Endothelial cell of umbilical vein (primary cell): Measurements from ENCODE around the gene TMEM89. TPM values are rescaled to one million over a fixed set of nuclear protein-coding genes. Genes with fewer than 3 reads are reported as not detected.

ENCODE experiments used
- BruUV-seq: library from RNA; stranded (reverse); fragments of 400-500 nt; replicated peaks from 2 replicates; lab custom pipeline; 2021; lab: Mats Ljungman, UMichigan
- CTCF ChIA-PET: fragments of 300-600, 350-600 bp; sonication (Branson Sonifier 250); formaldehyde crosslinking; loops from one replicate; lab custom pipeline; 2021; ENCODE audit warnings: antibody characterized with exemption, inconsistent platforms; lab: Charles Lee
- POLR2A ChIA-PET: fragments of 300-600, 350-600 bp; sonication (Branson Sonifier 250); formaldehyde crosslinking; loops from one replicate; lab custom pipeline; 2021; ENCODE audit warnings: antibody characterized with exemption, inconsistent platforms; lab: Charles Lee
- DNase-seq: peaks from one replicate; pipeline ENCODE4 v3.0.0-alpha.2; 2011; ENCODE audit warnings: low read depth, low spot score
- FAIRE-seq: peaks from 2 replicates; lab custom pipeline; 2011; peaks lifted over from hg19 to GRCh38; lab: Jason Lieb, UNC
- H2AFZ ChIP-seq: 2 replicates; pipeline ENCODE4 v1.6.0; 2012; ENCODE audit warnings: low read depth, low read length, control low read depth, inconsistent platforms
- H3K27ac ChIP-seq: 2 replicates; pipeline ENCODE4 v1.5.1; 2011; ENCODE audit warnings: low read depth, mild to moderate bottlenecking, control low read depth, low read length, moderate library complexity; ENCODE audit not compliant: insufficient read depth
- H3K27me3 ChIP-seq, 2 experiments: 2 replicates each; pipeline versions ENCODE4 v1.6.0 to v1.6.1; 2011; ENCODE audit warnings: low read length in 2 of 2, mixed read lengths in 1 of 2; ENCODE audit not compliant: control insufficient read depth in 2 of 2, insufficient read depth in 2 of 2
- H3K36me3 ChIP-seq, 2 experiments: 2 replicates in 1 of 2; 3 replicates in 1 of 2; pipeline ENCODE4 v1.5.1; 2011; ENCODE audit warnings: low read length in 2 of 2, mild to moderate bottlenecking in 1 of 2, moderate library complexity in 1 of 2; ENCODE audit not compliant: control insufficient read depth in 2 of 2, insufficient read depth in 2 of 2; ENCODE audit errors: extremely low read depth in 1 of 2
- H3K4me1 ChIP-seq: 3 replicates; pipeline ENCODE4 v1.5.1; 2011; ENCODE audit warnings: mild to moderate bottlenecking, low read length; ENCODE audit not compliant: control insufficient read depth, insufficient read depth; ENCODE audit errors: extremely low read depth
- H3K4me2 ChIP-seq: 2 replicates; pipeline ENCODE4 v1.6.1; 2011; ENCODE audit warnings: low read length, control low read depth, mixed read lengths; ENCODE audit not compliant: insufficient read depth
- H3K4me3 ChIP-seq, 3 experiments: fragments of 200-600 bp in 1 of 3; sonication (generic), shearing (Covaris generic) in 1 of 3; replicated peaks in 1 of 3; 2 replicates each; pipeline ENCODE4 v1.5.1; 2011 to 2016; ENCODE audit warnings: control low read depth in 3 of 3, low read length in 3 of 3, mild to moderate bottlenecking in 2 of 3, inconsistent platforms in 1 of 3, low read depth in 1 of 3, moderate library complexity in 1 of 3; ENCODE audit not compliant: insufficient read depth in 1 of 3
- H3K79me2 ChIP-seq: 2 replicates; pipeline ENCODE4 v1.6.0; 2012; ENCODE audit warnings: low read length, inconsistent platforms; ENCODE audit not compliant: control insufficient read depth, insufficient read depth
- H3K9ac ChIP-seq: replicated peaks from 2 replicates; pipeline ENCODE3; 2011; ENCODE audit warnings: low read length, control low read depth; ENCODE audit not compliant: insufficient read depth; ENCODE audit errors: extremely low read depth
- H3K9me1 ChIP-seq: replicated peaks from 3 replicates; pipeline ENCODE4 v1.6.0; 2011; ENCODE audit warnings: mild to moderate bottlenecking, low read length; ENCODE audit not compliant: control insufficient read depth, insufficient read depth; ENCODE audit errors: extremely low read depth
- H3K9me3 ChIP-seq: replicated peaks from 2 replicates; pipeline ENCODE4 v1.5.1; 2012; ENCODE audit warnings: low read length, inconsistent platforms; ENCODE audit not compliant: control insufficient read depth, insufficient read depth
- H4K20me1 ChIP-seq: replicated peaks from 2 replicates; pipeline ENCODE3; 2011; ENCODE audit warnings: mild to moderate bottlenecking, low read length; ENCODE audit not compliant: control insufficient read depth, insufficient read depth; ENCODE audit errors: extremely low read depth
- EZH2 ChIP-seq: IDR thresholded peaks from 2 replicates; pipeline ENCODE4 v1.6.1; 2012; ENCODE audit warnings: borderline replicate concordance, low read depth, mild to moderate bottlenecking, moderate library complexity, low read length, inconsistent platforms; ENCODE audit not compliant: severe bottlenecking
- FOS ChIP-seq: IDR thresholded peaks from 2 replicates; pipeline ENCODE4 v1.6.1; 2011; ENCODE audit warnings: mild to moderate bottlenecking, low read length, moderate library complexity, borderline replicate concordance; ENCODE audit not compliant: insufficient read depth
- GATA2 ChIP-seq: IDR thresholded peaks from 2 replicates; pipeline ENCODE4 v1.7.0; 2011; ENCODE audit warnings: low read depth, mild to moderate bottlenecking, moderate library complexity, mixed read lengths, low read length; ENCODE audit not compliant: insufficient read length, insufficient read depth
- JUN ChIP-seq: IDR thresholded peaks from 2 replicates; pipeline ENCODE4 v1.6.1; 2011; ENCODE audit warnings: borderline replicate concordance, low read depth; ENCODE audit not compliant: insufficient read length, insufficient read depth
- MAX ChIP-seq: IDR thresholded peaks from 2 replicates; pipeline ENCODE4 v1.6.1; 2011; ENCODE audit not compliant: insufficient read depth, insufficient read length
- MYC ChIP-seq: IDR thresholded peaks from one replicate; pipeline ENCODE4 v1.6.1; 2011; ENCODE audit warnings: mild to moderate bottlenecking, low read depth, low read length
- POLR2A ChIP-seq: IDR thresholded peaks from 2 replicates; pipeline ENCODE4 v1.6.1; 2012; ENCODE audit warnings: low read depth, mild to moderate bottlenecking, control low read depth, low read length
- POLR2AphosphoS5 ChIP-seq: IDR thresholded peaks from 2 replicates; pipeline ENCODE4 v1.6.1; 2012; ENCODE audit warnings: low read depth, mild to moderate bottlenecking, control low read depth, low read length, moderate library complexity; ENCODE audit not compliant: insufficient read depth
- dilution Hi-C: fragments of 300-500 bp; cut with MboI; formaldehyde crosslinking; loops from one replicate; pipeline ENCODE4 v1.15.0; 2019; ENCODE audit warnings: low sequenced_read_pairs; ENCODE audit not compliant: extremely low pct_ligation_motif_present
- intact Hi-C: fragments of 100-400 bp; cut with micrococcal nuclease; formaldehyde crosslinking; loops from one replicate; pipeline ENCODE4 v1.10.0; 2022
- polyA plus RNA-seq, 4 experiments: library from polyadenylated mRNA; depleted of rRNA in 3 of 4; stranded (reverse) in 3 of 4; unstranded in 1 of 4; fragments of >200 nt; gene quantifications; 2 replicates each; pipeline versions ENCODE4 v1.2.1 to v1.2.3, GENCODE V29; 2011 to 2012; ENCODE audit warnings: missing spikeins in 1 of 4
- total RNA-seq: library from RNA; stranded (reverse); gene quantifications from 2 replicates; pipeline ENCODE4 v1.2.3, GENCODE V29; 2021
- TF ChIP-seq, protein P1 (sequence below), 2 donors: IDR thresholded peaks; 1 replicate in 1 of 2; 2 replicates in 1 of 2; pipeline ENCODE4 v1.5.1; 2011; ENCODE audit warnings: low read length in 2 of 2, mild to moderate bottlenecking in 2 of 2, moderate library complexity in 2 of 2, control low read depth in 1 of 2, inconsistent platforms in 1 of 2, low read depth in 1 of 2; ENCODE audit not compliant: insufficient read depth in 1 of 2; ENCODE audit errors: extremely low read depth in 1 of 2

Gene TMEM89
- total and polyA plus RNA-seq, 2 donors (not counting 3 experiments of a cell fraction or from before 2014, with no cell fraction given): not detected

- dilution Hi-C loops: no loop called here
- intact Hi-C loops: no loop called here
- H3K79me2 ChIP-seq: no peaks in the 10 kb centered on the region
- DNase-seq: no peak
- no peaks in the 10 kb centered on the region for H3K27me3 ChIP-seq
- H2AFZ ChIP-seq: no peak overlapping the region
- no peak overlapping the region for H3K4me3 ChIP-seq
- peaks cover 0 to 34% of the 10 kb centered on the region in 2 experiments for H3K36me3 ChIP-seq
- H3K9me1 ChIP-seq: no peaks in the 10 kb centered on the region
- no peak overlapping the region for H3K9ac ChIP-seq
- no peaks in the 10 kb centered on the region for H4K20me1 ChIP-seq
- BruUV-seq: no TSS peak
- H3K9me3 ChIP-seq: no peaks in the 10 kb centered on the region
- ChIA-PET POLR2A (no interaction called here), CTCF (no interaction called here)
- no peak overlapping the region for H3K4me2 ChIP-seq
- no peak for FAIRE-seq
- no peak overlapping the region for H3K27ac ChIP-seq
- TF ChIP-seq MYC (no peak), JUN (no peak), MAX (no peak), GATA2 (no peak), POLR2A (no peak)
- H3K4me1 ChIP-seq: peaks cover 16% of the 10 kb centered on the region
These were observed 10.2 kb upstream of the TMEM89 start for GRCh38 chr3:48631516-48632448.

GRCh38 chr3:48630833-48631232, 9.3 kb upstream of the TMEM89 start:
- ChIA-PET POLR2A (no interaction called here), CTCF (no interaction called here)
- H3K9ac ChIP-seq: no peak overlapping the region
- DNase-seq: no peak
- peaks cover 0 to 41% of the 10 kb centered on the region in 2 experiments for H3K36me3 ChIP-seq
- H2AFZ ChIP-seq: no peak overlapping the region
- no peaks in the 10 kb centered on the region for H4K20me1 ChIP-seq
- H3K27me3 ChIP-seq: no peaks in the 10 kb centered on the region
- no peaks in the 10 kb centered on the region for H3K9me3 ChIP-seq
- H3K4me1 ChIP-seq: peaks cover 6% of the 10 kb centered on the region
- H3K79me2 ChIP-seq: no peaks in the 10 kb centered on the region
- intact Hi-C loops: no loop called here
- no TSS peak for BruUV-seq
- no peaks in the 10 kb centered on the region for H3K9me1 ChIP-seq
- dilution Hi-C loops: no loop called here
- FAIRE-seq: no peak
- no peak overlapping the region for H3K27ac ChIP-seq
- H3K4me3 ChIP-seq: no peak overlapping the region
- TF ChIP-seq FOS (no peak), JUN (no peak), EZH2 (no peak), POLR2A (no peak), GATA2 (no peak), MAX (no peak), POLR2AphosphoS5 (no peak)
- TF ChIP-seq, protein P1, sequence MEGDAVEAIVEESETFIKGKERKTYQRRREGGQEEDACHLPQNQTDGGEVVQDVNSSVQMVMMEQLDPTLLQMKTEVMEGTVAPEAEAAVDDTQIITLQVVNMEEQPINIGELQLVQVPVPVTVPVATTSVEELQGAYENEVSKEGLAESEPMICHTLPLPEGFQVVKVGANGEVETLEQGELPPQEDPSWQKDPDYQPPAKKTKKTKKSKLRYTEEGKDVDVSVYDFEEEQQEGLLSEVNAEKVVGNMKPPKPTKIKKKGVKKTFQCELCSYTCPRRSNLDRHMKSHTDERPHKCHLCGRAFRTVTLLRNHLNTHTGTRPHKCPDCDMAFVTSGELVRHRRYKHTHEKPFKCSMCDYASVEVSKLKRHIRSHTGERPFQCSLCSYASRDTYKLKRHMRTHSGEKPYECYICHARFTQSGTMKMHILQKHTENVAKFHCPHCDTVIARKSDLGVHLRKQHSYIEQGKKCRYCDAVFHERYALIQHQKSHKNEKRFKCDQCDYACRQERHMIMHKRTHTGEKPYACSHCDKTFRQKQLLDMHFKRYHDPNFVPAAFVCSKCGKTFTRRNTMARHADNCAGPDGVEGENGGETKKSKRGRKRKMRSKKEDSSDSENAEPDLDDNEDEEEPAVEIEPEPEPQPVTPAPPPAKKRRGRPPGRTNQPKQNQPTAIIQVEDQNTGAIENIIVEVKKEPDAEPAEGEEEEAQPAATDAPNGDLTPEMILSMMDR (IDR thresholded peaks at IDR 0.05; ENCODE audit: extremely low read depth in 1 of 2, insufficient read depth in 1 of 2, low read depth in 1 of 2, low read length in 2 of 2): no peak
- no peak overlapping the region for H3K4me2 ChIP-seq
